Kidney epithelial cell (primary cell): ENCODE results near the gene TERT. TPM values are rescaled to one million over a fixed set of nuclear protein-coding genes. Genes with fewer than 3 reads are reported as not detected.

ENCODE experiments used
- DNase-seq: peaks from one replicate; pipeline ENCODE4 v3.0.0-alpha.2; 2010; ENCODE audit warnings: low read depth
- H3K27me3 ChIP-seq: 2 replicates; pipeline ENCODE4 v1.6.0; 2011; ENCODE audit warnings: low read length; ENCODE audit not compliant: control insufficient read depth, insufficient read depth
- H3K36me3 ChIP-seq: 2 replicates; pipeline ENCODE4 v1.5.1; 2011; ENCODE audit warnings: low read length; ENCODE audit not compliant: control insufficient read depth, insufficient read depth
- H3K4me3 ChIP-seq: 2 replicates; pipeline ENCODE4 v1.5.1; 2011; ENCODE audit warnings: low read depth, mild to moderate bottlenecking, control low read depth, low read length
- total RNA-seq: library from RNA; depleted of rRNA; stranded (reverse); fragments of >200 nt; gene quantifications from 2 replicates; pipeline ENCODE4 v1.2.3, GENCODE V29; 2015
- TF ChIP-seq, protein P1 (sequence below): IDR thresholded peaks from 2 replicates; pipeline ENCODE4 v1.5.1; 2011; ENCODE audit warnings: mild to moderate bottlenecking, moderate library complexity, low read length, control low read depth, inconsistent platforms; ENCODE audit not compliant: insufficient read depth, poor library complexity, severe bottlenecking

The TERT gene
- total RNA-seq, 1 donor from 2014 or later, result not detected

DNA sequence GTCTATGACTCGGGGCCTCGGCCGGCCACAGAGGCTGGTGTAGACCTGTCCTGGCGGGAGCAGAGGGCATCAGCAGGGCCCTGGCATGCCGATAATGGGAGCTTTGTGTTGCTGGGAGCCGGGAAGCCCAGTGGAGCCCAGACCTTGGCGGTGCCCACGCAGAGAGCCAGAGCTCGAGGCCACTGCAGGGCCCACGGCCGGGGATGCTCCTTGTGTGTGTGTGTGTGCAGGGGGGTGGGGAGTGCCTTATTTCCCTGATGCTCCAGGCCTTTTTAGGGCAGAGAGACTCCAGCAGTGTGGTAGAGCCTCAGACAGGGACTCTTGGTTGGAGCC lies 75.1 kb downstream of the TERT start:
- H3K27me3 ChIP-seq, result peaks cover 2% of the 10 kb centered on the region

GRCh38 chr5:1219098-1219767 lies 75.6 kb downstream of the TERT start:
- TF ChIP-seq, protein P1, sequence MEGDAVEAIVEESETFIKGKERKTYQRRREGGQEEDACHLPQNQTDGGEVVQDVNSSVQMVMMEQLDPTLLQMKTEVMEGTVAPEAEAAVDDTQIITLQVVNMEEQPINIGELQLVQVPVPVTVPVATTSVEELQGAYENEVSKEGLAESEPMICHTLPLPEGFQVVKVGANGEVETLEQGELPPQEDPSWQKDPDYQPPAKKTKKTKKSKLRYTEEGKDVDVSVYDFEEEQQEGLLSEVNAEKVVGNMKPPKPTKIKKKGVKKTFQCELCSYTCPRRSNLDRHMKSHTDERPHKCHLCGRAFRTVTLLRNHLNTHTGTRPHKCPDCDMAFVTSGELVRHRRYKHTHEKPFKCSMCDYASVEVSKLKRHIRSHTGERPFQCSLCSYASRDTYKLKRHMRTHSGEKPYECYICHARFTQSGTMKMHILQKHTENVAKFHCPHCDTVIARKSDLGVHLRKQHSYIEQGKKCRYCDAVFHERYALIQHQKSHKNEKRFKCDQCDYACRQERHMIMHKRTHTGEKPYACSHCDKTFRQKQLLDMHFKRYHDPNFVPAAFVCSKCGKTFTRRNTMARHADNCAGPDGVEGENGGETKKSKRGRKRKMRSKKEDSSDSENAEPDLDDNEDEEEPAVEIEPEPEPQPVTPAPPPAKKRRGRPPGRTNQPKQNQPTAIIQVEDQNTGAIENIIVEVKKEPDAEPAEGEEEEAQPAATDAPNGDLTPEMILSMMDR, result no peak
- no peak for DNase-seq
- Histone ChIP-seq H3K27me3 (peaks cover 2% of the 10 kb centered on the region), H3K36me3 (no peaks in the 10 kb centered on the region), H3K4me3 (no peak overlapping the region)

More for the DNA sequence above, 75.1 kb downstream of the TERT start:
- TF ChIP-seq, protein P1, result no peak
- Histone ChIP-seq H3K36me3 (no peaks in the 10 kb centered on the region), H3K4me3 (no peak overlapping the region)
- DNase-seq, result no peak

GRCh38 chr5:1218351-1219080 lies 76.4 kb downstream of the TERT start:
- TF ChIP-seq, protein P1, result no peak
- Histone ChIP-seq H3K4me3 (no peak overlapping the region), H3K27me3 (peaks cover 2% of the 10 kb centered on the region), H3K36me3 (no peaks in the 10 kb centered on the region)
- no peak for DNase-seq

GRCh38 chr5:1217596-1218206 lies 77.2 kb downstream of the TERT start:
- no peak overlapping the region for H3K4me3 ChIP-seq
- H3K27me3 ChIP-seq, result peaks cover 2% of the 10 kb centered on the region
- DNase-seq, result no peak
- no peaks in the 10 kb centered on the region for H3K36me3 ChIP-seq
- TF ChIP-seq, protein P1, result no peak

- Histone ChIP-seq H3K27me3 (peaks cover 2% of the 10 kb centered on the region), H3K4me3 (no peak overlapping the region), H3K36me3 (no peaks in the 10 kb centered on the region)
- TF ChIP-seq, protein P1, result no peak
- DNase-seq, result no peak
These were observed 78.0 kb downstream of the TERT start for GRCh38 chr5:1216918-1217295.
